ENCODE measurements around the gene APBB1IP.
"Not testable (repeated sequence)": the region's sequence is repeated elsewhere in the genome, so short reads cannot be mapped to it uniquely, and the experiment has no call there.

- not testable (repeated sequence) for TF ChIP-seq MLX (CRISPR knock-in tag; IDR thresholded peaks at IDR 0.05); NR2C2 (CRISPR knock-in tag; IDR thresholded peaks at IDR 0.05); KAT7 (CRISPR knock-in tag; IDR thresholded peaks at IDR 0.05; ENCODE audit: borderline replicate concordance); CTCF (IDR thresholded peaks at IDR 0.05); JUN (CRISPR knock-in tag; IDR thresholded peaks at IDR 0.05); TEAD4 (CRISPR knock-in tag; IDR thresholded peaks at IDR 0.05); MAX (CRISPR knock-in tag; IDR thresholded peaks at IDR 0.05); NR3C1 (CRISPR knock-in tag; conservative IDR thresholded peaks at IDR 0.05; ENCODE audit: low read depth); ESRRA (CRISPR knock-in tag; IDR thresholded peaks at IDR 0.05; ENCODE audit: borderline replicate concordance); ELF4 (CRISPR knock-in tag; IDR thresholded peaks at IDR 0.05; ENCODE audit: low read depth); ZBTB21 (CRISPR knock-in tag; IDR thresholded peaks at IDR 0.05; ENCODE audit: borderline replicate concordance); TEAD1 (CRISPR knock-in tag; IDR thresholded peaks at IDR 0.05)
These were observed 39.8 kb upstream of the APBB1IP start for GRCh38 chr10:26398353-26398752.
